K562 (cell line): ENCODE data around the gene ITSN1. TPM values are rescaled to one million over a fixed set of nuclear protein-coding genes. Genes with fewer than 3 reads are reported as not detected.

Experiments used
- ARID3B ChIP-seq: fragments of 250-450 bp; sonication (Bioruptor Pico); IDR thresholded peaks from 2 replicates; pipeline ENCODE4 v1.4.0; 2020; ENCODE audit warnings: borderline replicate concordance
- BMI1 ChIP-seq: fragments of 150-350 bp; IDR thresholded peaks from 2 replicates; pipeline ENCODE4 v1.6.1; 2014; ENCODE audit warnings: low read length
- BRD9 ChIP-seq: fragments of 450-650 bp; IDR thresholded peaks from 2 replicates; pipeline ENCODE4 v1.6.1; 2018; ENCODE audit warnings: low read depth; ENCODE audit not compliant: partially characterized antibody
- ESRRA ChIP-seq: fragments of 450-650 bp; IDR thresholded peaks from 2 replicates; pipeline ENCODE4 v1.6.1; 2014; ENCODE audit warnings: low read depth, mild to moderate bottlenecking, moderate library complexity, borderline replicate concordance
- ETS1 ChIP-seq: conservative IDR thresholded peaks from 2 replicates; pipeline ENCODE4 v1.6.1; 2011; ENCODE audit warnings: low read depth, mild to moderate bottlenecking, low read length; ENCODE audit not compliant: control insufficient read depth
- ETV5 ChIP-seq: sonication (generic); formaldehyde crosslinking; IDR thresholded peaks from 2 replicates; pipeline ENCODE4 v1.4.0; 2020; ENCODE audit warnings: low read depth, mild to moderate bottlenecking, missing genetic modification reagents
- JUND ChIP-seq, 2 experiments: IDR thresholded peaks; 2 replicates in 1 of 2; 3 replicates in 1 of 2; pipeline ENCODE4 v1.6.1; 2011; ENCODE audit warnings: borderline replicate concordance in 2 of 2, low read depth in 2 of 2, low read length in 2 of 2, improper control_type of control experiment in 1 of 2, missing biosample characterization in 1 of 2, missing genetic modification characterization in 1 of 2, missing genetic modification reagents in 1 of 2
- MTA1 ChIP-seq: fragments of 450-650 bp; IDR thresholded peaks from 2 replicates; pipeline ENCODE4 v1.6.1; 2017; ENCODE audit warnings: borderline replicate concordance
- PHF20 ChIP-seq: fragments of 450-650 bp; IDR thresholded peaks from 2 replicates; pipeline ENCODE4 v1.6.1; 2018; ENCODE audit not compliant: partially characterized antibody
- PHF21A ChIP-seq: fragments of 450-650 bp; IDR thresholded peaks from 2 replicates; pipeline ENCODE4 v1.6.1; 2017; ENCODE audit warnings: low read depth, borderline replicate concordance
- RNF2 ChIP-seq: sonication (generic); IDR thresholded peaks from 2 replicates; pipeline ENCODE4 v1.6.1; 2016
- SUPT5H ChIP-seq: fragments of 450-650 bp; IDR thresholded peaks from 2 replicates; pipeline ENCODE4 v1.6.1; 2016
- TFE3 ChIP-seq: fragments of 450-650 bp; formaldehyde crosslinking; IDR thresholded peaks from 2 replicates; pipeline ENCODE4 v1.4.0; 2020; ENCODE audit warnings: mild to moderate bottlenecking, mixed read lengths
- ZC3H11A ChIP-seq: IDR thresholded peaks from 2 replicates; pipeline ENCODE4 v1.6.1; 2012; ENCODE audit warnings: low read depth, low read length, improper control_type of control experiment
- ZEB2 ChIP-seq: fragments of 450-650 bp; IDR thresholded peaks from 2 replicates; pipeline ENCODE4 v1.6.1; 2016
- ZKSCAN1 ChIP-seq: fragments of 150-350 bp; IDR thresholded peaks from 2 replicates; pipeline ENCODE4 v1.6.1; 2016; ENCODE audit warnings: low read depth, low read length
- ZNF277 ChIP-seq: fragments of 250-450 bp; sonication (Bioruptor Pico); IDR thresholded peaks from 2 replicates; pipeline ENCODE4 v1.8.0; 2022; ENCODE audit warnings: inconsistent platforms, mild to moderate bottlenecking, moderate library complexity, borderline replicate concordance
- polyA plus RNA-seq, 8 experiments: library from polyadenylated mRNA; depleted of rRNA in 4 of 8; stranded (reverse) in 5 of 8; unstranded in 3 of 8; fragments of >200 nt; fragmentation: Nextera tagmentation in 2 of 8; fragmentation: Illumina TruSeq in 1 of 8; extraction: Ambion mirVana in 2 of 8; extraction: Trizol in 1 of 8; gene quantifications; 2 replicates each; pipeline versions ENCODE4 v1.2.1 to v1.2.3, GENCODE V29; 2011 to 2014; ENCODE audit warnings: inconsistent platforms in 1 of 8, missing spikeins in 1 of 8
- total RNA-seq, 7 experiments: library from RNA; depleted of rRNA in 6 of 7; stranded (reverse); fragments of >200 nt in 6 of 7; fragmentation: Illumina TruSeq in 2 of 7; extraction: Trizol in 2 of 7; gene quantifications; 2 replicates each; pipeline versions ENCODE4 v1.2.1 to v1.2.3, GENCODE V29; 2011 to 2021; ENCODE audit warnings: low replicate concordance in 1 of 7
- TF ChIP-seq, protein P1 (sequence below): fragments of 450-650 bp; IDR thresholded peaks from 2 replicates; pipeline ENCODE4 v1.6.1; 2017; ENCODE audit warnings: antibody characterized with exemption

Gene ITSN1
- total and polyA plus RNA-seq, 9 of the 15 experiments (the other 6 are each of a cell fraction or from before 2014, with no cell fraction given): 1.1 to 12.6 (median 4.8) TPM

DNA sequence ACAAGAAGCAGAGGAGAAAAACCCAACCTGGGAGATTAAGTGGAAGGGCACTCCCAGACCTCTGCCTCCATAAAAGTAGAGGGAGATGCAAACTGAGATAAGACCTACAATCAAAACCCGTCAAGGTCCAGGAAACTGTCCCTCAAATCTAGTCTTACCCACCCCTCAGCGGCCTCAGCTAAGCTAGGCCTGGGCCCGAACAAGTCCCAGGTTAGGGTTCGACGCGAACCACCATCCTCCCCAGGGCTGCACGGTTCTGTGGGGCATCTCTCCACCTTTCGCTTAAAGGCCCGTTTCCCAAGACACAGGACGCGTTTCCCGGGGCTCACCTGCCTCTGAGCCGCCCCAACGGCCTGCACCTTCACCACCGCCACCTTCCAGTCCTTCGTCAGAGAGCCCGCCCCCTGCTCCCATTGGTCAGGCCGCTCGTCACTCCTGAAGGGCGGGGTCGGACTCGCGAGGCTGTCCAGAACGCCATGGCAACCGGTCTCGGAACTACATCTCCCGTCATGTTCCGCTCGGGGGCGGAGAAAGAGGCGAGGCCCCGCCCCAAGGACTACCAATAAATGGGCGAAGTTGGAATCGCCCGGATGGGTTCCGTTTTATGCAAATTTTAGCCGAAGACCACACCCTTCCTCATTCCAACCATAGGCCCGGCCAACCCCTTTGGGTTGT is 812 bp upstream of the ITSN1 start, which contains the start of gene CRYZL1 (continued):
- TF ChIP-seq, protein P1, sequence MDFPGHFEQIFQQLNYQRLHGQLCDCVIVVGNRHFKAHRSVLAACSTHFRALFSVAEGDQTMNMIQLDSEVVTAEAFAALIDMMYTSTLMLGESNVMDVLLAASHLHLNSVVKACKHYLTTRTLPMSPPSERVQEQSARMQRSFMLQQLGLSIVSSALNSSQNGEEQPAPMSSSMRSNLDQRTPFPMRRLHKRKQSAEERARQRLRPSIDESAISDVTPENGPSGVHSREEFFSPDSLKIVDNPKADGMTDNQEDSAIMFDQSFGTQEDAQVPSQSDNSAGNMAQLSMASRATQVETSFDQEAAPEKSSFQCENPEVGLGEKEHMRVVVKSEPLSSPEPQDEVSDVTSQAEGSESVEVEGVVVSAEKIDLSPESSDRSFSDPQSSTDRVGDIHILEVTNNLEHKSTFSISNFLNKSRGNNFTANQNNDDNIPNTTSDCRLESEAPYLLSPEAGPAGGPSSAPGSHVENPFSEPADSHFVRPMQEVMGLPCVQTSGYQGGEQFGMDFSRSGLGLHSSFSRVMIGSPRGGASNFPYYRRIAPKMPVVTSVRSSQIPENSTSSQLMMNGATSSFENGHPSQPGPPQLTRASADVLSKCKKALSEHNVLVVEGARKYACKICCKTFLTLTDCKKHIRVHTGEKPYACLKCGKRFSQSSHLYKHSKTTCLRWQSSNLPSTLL: no peak
- peak; percentile 15; the same call in 1 of the 2 replicates for TF ChIP-seq MTA1
- peak; percentile 94 for TF ChIP-seq PHF20
- no peak for TF ChIP-seq ZNF277 (CRISPR knock-in tag)
- TF ChIP-seq ZKSCAN1: peak; percentile 40
- no peak for TF ChIP-seq ETV5 (CRISPR knock-in tag)
- peak; percentile 99 for TF ChIP-seq BMI1
- no peak for TF ChIP-seq TFE3 (CRISPR knock-in tag)
- peak; percentile 72; the same call in 1 of the 2 replicates for TF ChIP-seq RNF2
- peak; percentile 25; the same call in 1 of the 2 replicates for TF ChIP-seq ESRRA
- 0 out of 2 replicates have a peak, but pooled peaks have one; percentile 23 for TF ChIP-seq ZC3H11A
- TF ChIP-seq JUND (IDR thresholded peaks at IDR 0.05; ENCODE audit: borderline replicate concordance, low read depth, low read length): no peak; the same call in none of the 2 replicates
- peak; percentile 52; the same call in 2 of the 3 replicates for TF ChIP-seq JUND (tag; IDR thresholded peaks at IDR 0.05; ENCODE audit: borderline replicate concordance, low read depth, low read length)
- TF ChIP-seq BRD9: peak; percentile 94
- TF ChIP-seq ZEB2: peak; percentile 78; the same call in 1 of the 2 replicates
- no peak; the same call in 1 of the 2 replicates for TF ChIP-seq ETS1
- TF ChIP-seq ARID3B (CRISPR knock-in tag): peak; percentile 45; the same call in 1 of the 2 replicates
- TF ChIP-seq PHF21A: peak; percentile 48; the same call in 1 of the 2 replicates
- TF ChIP-seq SUPT5H: peak; percentile 90
